HFF-Myc (cell line): ENCODE data around the gene TMPRSS2.

Experiments
- DNase-seq: peaks from one replicate; pipeline ENCODE4 v3.0.0-alpha.2; 2011; ENCODE audit warnings: low read depth; ENCODE audit errors: extremely low read depth
- H3K4me3 ChIP-seq: replicated peaks from 2 replicates; pipeline ENCODE4 v1.5.1; 2011; ENCODE audit warnings: low read depth, mild to moderate bottlenecking, control low read depth, low read length
- CTCF ChIP-seq: IDR thresholded peaks from 2 replicates; pipeline ENCODE4 v1.5.1; 2012; ENCODE audit warnings: mild to moderate bottlenecking, low read depth, low read length, control low read depth; ENCODE audit errors: missing control alignments

Gene TMPRSS2

GRCh38 chr21:41526478-41527087 lies 18.6 kb upstream of the TMPRSS2 start:
- no peak for DNase-seq
- no peak overlapping the region for H3K4me3 ChIP-seq
- TF ChIP-seq CTCF = no peak

GRCh38 chr21:41523175-41523574 lies 15.2 kb upstream of the TMPRSS2 start:
- no peak for TF ChIP-seq CTCF
- DNase-seq = no peak
- no peak overlapping the region for H3K4me3 ChIP-seq

GRCh38 chr21:41521489-41522027 lies 13.6 kb upstream of the TMPRSS2 start:
- DNase-seq = no peak
- TF ChIP-seq CTCF = no peak
- no peak overlapping the region for H3K4me3 ChIP-seq

- TF ChIP-seq CTCF = no peak
- no peak overlapping the region for H3K4me3 ChIP-seq
- DNase-seq = no peak
These were observed 12.8 kb upstream of the TMPRSS2 start for GRCh38 chr21:41520560-41521442.

GRCh38 chr21:41519806-41520559 lies 12.0 kb upstream of the TMPRSS2 start:
- TF ChIP-seq CTCF = no peak
- no peak for DNase-seq
- no peak overlapping the region for H3K4me3 ChIP-seq

- no peak for TF ChIP-seq CTCF
- no peak overlapping the region for H3K4me3 ChIP-seq
- no peak for DNase-seq
These were observed 10.8 kb upstream of the TMPRSS2 start for GRCh38 chr21:41518757-41519156.
